ENCODE data around the gene ZDHHC14. TPM values are rescaled to one million over a fixed set of nuclear protein-coding genes. Genes with fewer than 3 reads are reported as not detected.

ZDHHC14 gene
- total RNA-seq, 1 donor from 2014 or later = 26.1 TPM

- no peak for DNase-seq (ENCODE audit: low spot score)
- intact Hi-C loops (cut with DNase I) = loop anchor here (5.0 kb wide), 2 partner anchors 215 to 280 kb away; partner anchors contain the start of gene ZDHHC14
Observed at GRCh38 chr6:157596886-157597285, 215.9 kb downstream of the ZDHHC14 start.

GRCh38 chr6:157597461-157598312, 216.7 kb downstream of the ZDHHC14 start:
- DNase-seq (ENCODE audit: low spot score) = no peak

DNA sequence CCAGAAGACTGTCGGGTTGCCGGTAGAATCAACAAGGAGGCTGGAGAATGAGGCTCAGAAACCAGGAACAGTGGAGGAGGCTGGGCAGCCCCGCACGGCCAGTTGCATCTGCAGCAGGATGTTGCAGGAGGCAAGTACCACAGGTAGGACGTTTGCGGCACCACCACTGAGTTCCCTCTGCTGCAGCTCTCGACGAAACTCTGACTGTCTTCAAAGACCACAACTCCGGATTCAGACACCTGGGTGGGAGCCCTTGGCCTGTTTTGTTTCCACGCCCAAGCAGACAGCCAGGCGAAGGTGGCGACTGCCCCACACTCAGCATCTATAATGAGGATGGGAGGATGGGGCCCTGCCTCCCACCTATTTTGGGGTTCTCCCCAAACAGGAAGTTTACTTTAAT, 218.2 kb downstream of the ZDHHC14 start:
- no peak for DNase-seq (ENCODE audit: low spot score)
- intact Hi-C loops (cut with DNase I) = loop anchor here (5.0 kb wide), 2 partner anchors 217 to 282 kb away; partner anchors contain the start of gene ZDHHC14

More at GRCh38 chr6:157597461-157598312, 216.7 kb downstream of the ZDHHC14 start:
- intact Hi-C loops (cut with DNase I) = loop anchor here (5.0 kb wide), 2 partner anchors 215 to 280 kb away; partner anchors contain the start of gene ZDHHC14

GRCh38 chr6:157600807-157601206, 219.8 kb downstream of the ZDHHC14 start:
- intact Hi-C loops (cut with DNase I) = no loop called here
- DNase-seq (ENCODE audit: low spot score) = no peak

- no peak for DNase-seq (ENCODE audit: low spot score)
- intact Hi-C loops (cut with DNase I) = no loop called here
Observed at GRCh38 chr6:157602521-157603295, 221.7 kb downstream of the ZDHHC14 start.

- intact Hi-C loops (cut with DNase I) = no loop called here
- DNase-seq (ENCODE audit: low spot score) = no peak
Observed at GRCh38 chr6:157603314-157603940, 222.4 kb downstream of the ZDHHC14 start.

GRCh38 chr6:157603971-157604370, 223.0 kb downstream of the ZDHHC14 start:
- DNase-seq (ENCODE audit: low spot score) = no peak
- intact Hi-C loops (cut with DNase I) = no loop called here

GRCh38 chr6:157604816-157605215, 223.8 kb downstream of the ZDHHC14 start:
- DNase-seq (ENCODE audit: low spot score) = no peak
- intact Hi-C loops (cut with DNase I) = no loop called here

GRCh38 chr6:157605484-157605883, 224.5 kb downstream of the ZDHHC14 start:
- intact Hi-C loops (cut with DNase I) = no loop called here
- no peak for DNase-seq (ENCODE audit: low spot score)

- DNase-seq (ENCODE audit: low spot score) = no peak
- intact Hi-C loops (cut with DNase I) = no loop called here
Observed at GRCh38 chr6:157606516-157606915, 225.5 kb downstream of the ZDHHC14 start.

DNA sequence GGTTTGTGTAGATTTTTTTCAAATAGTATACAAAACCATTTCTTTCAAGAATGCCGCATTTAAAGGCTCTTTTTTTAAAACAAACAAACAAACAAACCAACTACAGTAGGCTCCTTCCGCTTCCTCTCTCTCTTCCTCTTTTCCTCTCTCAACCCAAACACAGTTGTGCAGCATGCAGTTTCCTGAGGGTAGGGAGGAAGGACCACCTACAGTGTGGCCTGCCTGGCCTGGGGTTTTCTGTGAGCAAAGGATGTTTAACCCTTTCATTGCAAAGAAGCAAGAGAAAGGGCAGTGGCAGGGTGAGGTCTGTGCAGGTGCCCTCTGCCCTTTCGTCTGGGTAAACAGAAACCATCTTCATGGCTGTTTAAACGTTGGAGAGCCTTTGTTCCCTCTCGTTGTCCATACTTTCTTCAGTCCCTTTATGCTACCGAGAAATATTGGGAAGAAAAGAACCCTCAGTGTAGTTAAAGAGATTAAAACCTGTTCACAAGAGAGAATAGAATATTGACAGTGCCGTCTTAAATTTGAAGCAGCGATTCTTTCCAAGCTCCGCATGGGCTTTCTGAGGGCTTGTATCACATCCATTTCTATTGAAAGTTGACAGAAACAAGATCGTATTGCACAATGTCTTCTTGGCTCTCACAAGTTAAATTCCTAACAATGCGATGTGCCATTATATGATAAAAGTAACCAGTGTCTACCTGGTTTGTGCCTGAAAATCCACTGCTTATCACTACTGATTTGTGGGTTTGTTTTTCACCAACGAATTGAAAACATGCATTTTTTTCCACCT, 226.5 kb downstream of the ZDHHC14 start:
- DNase-seq (ENCODE audit: low spot score) = no peak
- intact Hi-C loops (cut with DNase I) = no loop called here

DNA sequence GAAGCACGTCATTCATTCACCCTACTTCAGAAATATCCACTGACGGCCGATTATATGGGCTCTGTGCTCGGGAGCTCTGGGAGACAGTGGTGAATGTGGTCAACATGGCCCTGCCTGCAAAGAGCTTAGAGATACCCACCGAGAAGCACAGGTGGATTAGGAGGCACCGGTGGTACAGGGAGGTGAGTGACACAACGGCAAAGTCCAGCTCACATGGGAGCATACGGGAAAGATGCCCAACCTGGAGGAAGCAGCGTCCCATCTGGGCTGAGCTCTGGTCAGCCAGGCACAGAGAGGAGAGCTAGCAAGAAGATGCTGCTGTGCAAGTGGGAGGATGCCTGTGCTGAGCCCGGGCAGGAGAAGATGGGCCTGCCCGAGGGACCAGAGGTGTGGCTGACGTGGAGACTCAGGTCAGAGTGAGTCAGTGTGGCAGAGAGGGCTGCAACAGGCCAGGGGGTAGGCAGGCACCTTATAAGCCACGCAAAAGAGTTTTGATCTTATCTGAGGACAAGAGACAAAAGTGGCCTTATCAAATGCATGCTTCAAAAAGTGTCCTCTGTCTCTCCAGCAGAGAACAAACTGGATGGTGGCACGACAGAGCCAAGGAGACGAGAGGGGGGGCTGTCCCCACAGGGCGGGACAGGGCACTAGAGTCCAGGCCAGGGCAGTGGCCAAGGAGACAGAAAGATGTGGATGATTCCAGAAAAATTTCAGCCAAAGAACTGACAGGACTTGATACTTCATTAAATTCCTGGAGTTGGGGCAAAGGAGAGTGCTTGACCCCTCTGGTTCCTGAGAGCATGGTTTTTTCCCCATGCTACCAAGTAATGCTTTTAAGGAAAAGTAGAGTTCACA, 227.5 kb downstream of the ZDHHC14 start:
- intact Hi-C loops (cut with DNase I) = no loop called here
- no peak for DNase-seq (ENCODE audit: low spot score)

GRCh38 chr6:157609117-157609516, 228.1 kb downstream of the ZDHHC14 start:
- intact Hi-C loops (cut with DNase I) = no loop called here
- no peak for DNase-seq (ENCODE audit: low spot score)

GRCh38 chr6:157609556-157609955, 228.6 kb downstream of the ZDHHC14 start:
- DNase-seq (ENCODE audit: low spot score) = no peak
- intact Hi-C loops (cut with DNase I) = no loop called here

- intact Hi-C loops (cut with DNase I) = no loop called here
Observed at GRCh38 chr6:157610451-157610999, 229.5 kb downstream of the ZDHHC14 start.

DNA sequence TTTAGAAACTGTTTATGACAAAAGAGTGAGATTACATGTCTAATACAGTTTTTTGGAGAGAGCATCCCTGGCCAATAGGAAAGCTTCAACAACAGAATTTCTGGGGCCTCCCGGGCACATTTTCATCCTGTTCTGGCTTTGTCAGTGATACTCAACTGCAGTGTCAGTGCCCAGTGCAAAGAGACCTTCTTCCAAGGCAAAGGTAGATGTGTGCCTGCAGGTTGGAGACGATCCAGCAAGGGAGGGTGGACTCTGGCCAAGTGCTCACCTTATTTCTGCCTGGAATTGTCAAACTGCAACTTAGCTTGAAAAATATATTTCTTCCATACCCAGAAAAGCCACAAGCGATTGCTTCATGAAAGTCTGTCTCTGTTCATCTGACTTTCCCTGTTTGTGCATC, 230.4 kb downstream of the ZDHHC14 start:
- intact Hi-C loops (cut with DNase I) = no loop called here
- DNase-seq (ENCODE audit: low spot score) = no peak

More at GRCh38 chr6:157610451-157610999, 229.5 kb downstream of the ZDHHC14 start:
- DNase-seq (ENCODE audit: low spot score) = no peak

GRCh38 chr6:157613011-157613522, 232.1 kb downstream of the ZDHHC14 start:
- DNase-seq (ENCODE audit: low spot score) = no peak
- intact Hi-C loops (cut with DNase I) = no loop called here

Data from cardiac septum (tissue), 1 donor.